SKM-1 (cell line): ENCODE measurements around the gene AKR1D1.
"Not testable (repeated sequence)": the region's sequence is repeated elsewhere in the genome, so short reads cannot be mapped to it uniquely, and the experiment has no call there.

Source experiments
- DNase-seq: peaks from one replicate; lab custom pipeline; 2025; ENCODE audit not compliant: unreplicated experiment; lab: John Stamatoyannopoulos, UW

AKR1D1 gene

GRCh38 chr7:138076196-138076595 lies at the start of gene AKR1D1:
Gene AKR1D1, plus strand, starts transcription at chr7:138076459. Its CDS starts 60 bp downstream, at chr7:138076519.
- DNase-seq: no peak

GRCh38 chr7:138027100-138027499 lies 49.2 kb upstream of the AKR1D1 start:
- no peak for DNase-seq

GRCh38 chr7:138029126-138029525 lies 47.1 kb upstream of the AKR1D1 start:
- DNase-seq: no peak

GRCh38 chr7:138029941-138030340 lies 46.3 kb upstream of the AKR1D1 start:
- DNase-seq: no peak

GRCh38 chr7:138030679-138031351 lies 45.4 kb upstream of the AKR1D1 start:
- DNase-seq: no peak

GRCh38 chr7:138032186-138032585 lies 44.1 kb upstream of the AKR1D1 start:
- no peak for DNase-seq

GRCh38 chr7:138032770-138033169 lies 43.5 kb upstream of the AKR1D1 start:
- no peak for DNase-seq

GRCh38 chr7:138033241-138033640 lies 43.0 kb upstream of the AKR1D1 start:
- DNase-seq: no peak

GRCh38 chr7:138036135-138036534 lies 40.1 kb upstream of the AKR1D1 start:
- DNase-seq: no peak

- DNase-seq: not testable (repeated sequence)
These were observed 36.2 kb upstream of the AKR1D1 start for GRCh38 chr7:138040063-138040462.

GRCh38 chr7:138044897-138045296 lies 31.4 kb upstream of the AKR1D1 start:
- no peak for DNase-seq

GRCh38 chr7:138047907-138048306 lies 28.4 kb upstream of the AKR1D1 start:
- DNase-seq: no peak

GRCh38 chr7:138049505-138050116 lies 26.6 kb upstream of the AKR1D1 start:
- DNase-seq: no peak

GRCh38 chr7:138051712-138052247 lies 24.5 kb upstream of the AKR1D1 start:
- not testable (repeated sequence) for DNase-seq

- no peak for DNase-seq
These were observed 23.6 kb upstream of the AKR1D1 start for GRCh38 chr7:138052696-138053095.

GRCh38 chr7:138055698-138056097 lies 20.6 kb upstream of the AKR1D1 start:
- not testable (repeated sequence) for DNase-seq

GRCh38 chr7:138063400-138063799 lies 12.9 kb upstream of the AKR1D1 start:
- no peak for DNase-seq

GRCh38 chr7:138064856-138065357 lies 11.4 kb upstream of the AKR1D1 start:
- no peak for DNase-seq

GRCh38 chr7:138065827-138066226 lies 10.4 kb upstream of the AKR1D1 start:
- DNase-seq: no peak

- no peak for DNase-seq
These were observed 9.3 kb upstream of the AKR1D1 start for GRCh38 chr7:138066954-138067394.

GRCh38 chr7:138067774-138068173 lies 8.5 kb upstream of the AKR1D1 start:
- no peak for DNase-seq

GRCh38 chr7:138070908-138071307 lies 5.4 kb upstream of the AKR1D1 start:
- DNase-seq: no peak
